BLaER1 (cell line): Measurements from ENCODE around the gene MYB.

ENCODE experiments used
- H3K27ac ChIP-seq: shearing (Covaris generic); formaldehyde crosslinking; 2 replicates; pipeline ENCODE4 v1.8.1; 2022
- H3K27me3 ChIP-seq: shearing (Covaris generic); formaldehyde crosslinking; 2 replicates; pipeline ENCODE4 v1.8.1; 2022
- H3K36me3 ChIP-seq: shearing (Covaris generic); formaldehyde crosslinking; 2 replicates; pipeline ENCODE4 v1.8.1; 2022
- H3K4me1 ChIP-seq: shearing (Covaris generic); formaldehyde crosslinking; 2 replicates; pipeline ENCODE4 v1.8.1; 2022
- H3K4me2 ChIP-seq: shearing (Covaris generic); formaldehyde crosslinking; 2 replicates; pipeline ENCODE4 v1.8.1; 2022
- H3K4me3 ChIP-seq: shearing (Covaris generic); formaldehyde crosslinking; 2 replicates; pipeline ENCODE4 v1.8.1; 2022
- H3K9ac ChIP-seq: shearing (Covaris generic); formaldehyde crosslinking; 2 replicates; pipeline ENCODE4 v1.8.1; 2022
- H3K9me3 ChIP-seq: shearing (Covaris generic); formaldehyde crosslinking; 2 replicates; pipeline ENCODE4 v1.8.1; 2022
- H4K20me1 ChIP-seq: shearing (Covaris generic); formaldehyde crosslinking; 2 replicates; pipeline ENCODE4 v1.8.1; 2022
- Cebpa-rat ChIP-seq: shearing (Covaris generic); IDR thresholded peaks from 2 replicates; pipeline ENCODE4 v1.8.1; 2022

The MYB gene

DNA sequence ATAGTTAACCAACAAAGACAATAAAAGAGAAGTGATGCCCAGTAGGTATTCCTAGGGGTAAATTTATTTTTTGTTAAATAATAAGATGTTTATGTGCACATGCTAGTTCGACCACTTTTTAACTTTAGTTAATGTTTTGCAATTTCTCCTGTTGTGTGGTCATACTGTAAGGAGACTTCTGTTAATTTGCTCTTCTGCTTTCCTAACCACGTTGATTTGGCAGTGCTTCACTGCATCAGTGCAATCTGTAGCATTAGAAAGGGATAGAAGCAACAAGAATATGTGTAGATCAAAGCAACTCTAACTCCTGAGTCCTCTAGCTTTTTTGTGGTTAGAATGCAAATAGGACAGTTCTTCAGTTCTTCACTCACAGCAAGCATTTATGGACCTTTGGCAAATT, 13.9 kb downstream of the MYB start:
- H4K20me1 ChIP-seq = peaks cover 100% of the 10 kb centered on the region
- no peaks in the 10 kb centered on the region for H3K9me3 ChIP-seq
- H3K9ac ChIP-seq = no peak overlapping the region
- no peak for TF ChIP-seq Cebpa-rat
- no peak overlapping the region for H3K27ac ChIP-seq
- no peak overlapping the region for H3K4me3 ChIP-seq
- H3K27me3 ChIP-seq = no peaks in the 10 kb centered on the region
- H3K4me2 ChIP-seq = no peak overlapping the region
- peaks cover 62% of the 10 kb centered on the region for H3K4me1 ChIP-seq
- peaks cover 100% of the 10 kb centered on the region for H3K36me3 ChIP-seq

DNA sequence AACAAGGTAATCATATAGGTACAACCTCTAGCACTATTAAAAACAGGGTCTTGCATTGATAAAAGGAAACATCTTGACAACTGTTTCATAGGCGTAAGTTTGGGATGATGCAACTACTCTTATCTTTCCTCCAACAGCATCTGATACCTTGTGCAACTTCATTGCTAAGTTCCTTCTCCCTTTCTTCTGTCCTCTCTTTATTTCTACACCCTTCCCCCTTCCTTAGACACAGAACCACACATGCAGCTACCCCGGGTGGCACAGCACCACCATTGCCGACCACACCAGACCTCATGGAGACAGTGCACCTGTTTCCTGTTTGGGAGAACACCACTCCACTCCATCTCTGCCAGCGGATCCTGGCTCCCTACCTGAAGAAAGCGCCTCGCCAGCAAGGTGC, 14.4 kb downstream of the MYB start:
- TF ChIP-seq Cebpa-rat = no peak
- H3K9ac ChIP-seq = no peak overlapping the region
- peaks cover 100% of the 10 kb centered on the region for H3K36me3 ChIP-seq
- H3K4me1 ChIP-seq = peaks cover 57% of the 10 kb centered on the region
- H3K4me3 ChIP-seq = no peak overlapping the region
- no peaks in the 10 kb centered on the region for H3K9me3 ChIP-seq
- H3K4me2 ChIP-seq = no peak overlapping the region
- no peak overlapping the region for H3K27ac ChIP-seq
- H4K20me1 ChIP-seq = peaks cover 100% of the 10 kb centered on the region
- H3K27me3 ChIP-seq = no peaks in the 10 kb centered on the region

DNA sequence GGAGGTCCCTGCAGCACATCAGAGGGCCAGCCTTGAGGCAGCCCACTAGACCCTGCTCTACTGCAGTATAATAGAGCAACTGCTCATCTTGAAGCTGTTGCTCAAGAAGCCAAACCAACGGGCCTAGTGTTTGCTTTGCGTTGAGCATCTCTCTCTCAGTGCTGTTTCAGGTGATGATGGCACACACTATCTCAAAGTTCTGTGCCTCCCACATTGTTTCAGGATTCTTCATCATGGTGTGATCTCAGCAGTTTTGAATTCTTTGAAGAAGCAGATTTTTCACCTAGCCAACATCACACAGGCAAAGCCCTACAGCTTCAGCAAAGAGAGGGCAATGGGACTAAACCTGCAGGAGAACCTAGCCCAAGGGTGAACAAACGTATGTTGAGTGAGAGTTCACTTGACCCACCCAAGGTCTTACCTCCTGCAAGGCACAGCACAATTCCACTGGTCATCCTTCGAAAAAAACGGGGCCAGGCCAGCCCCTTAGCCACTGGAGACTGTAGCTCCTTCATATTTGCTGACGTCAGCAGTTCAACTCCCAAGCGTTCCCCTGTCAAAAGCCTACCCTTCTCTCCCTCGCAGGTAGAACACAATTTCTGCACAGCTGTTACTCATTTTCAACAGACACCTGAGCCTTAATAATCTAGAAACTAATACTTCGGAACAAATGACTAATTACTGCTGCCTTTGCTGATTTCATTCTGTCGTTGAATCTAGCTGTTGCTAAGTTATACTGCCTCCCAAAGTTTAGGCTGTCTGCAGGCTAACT, 15.8 kb downstream of the MYB start:
- Histone ChIP-seq H4K20me1 (peaks cover 100% of the 10 kb centered on the region), H3K9me3 (no peaks in the 10 kb centered on the region), H3K36me3 (peaks cover 100% of the 10 kb centered on the region), H3K4me2 (no peak overlapping the region), H3K27ac (no peak overlapping the region), H3K27me3 (no peaks in the 10 kb centered on the region), H3K9ac (no peak overlapping the region), H3K4me3 (no peak overlapping the region), H3K4me1 (peaks cover 43% of the 10 kb centered on the region)
- TF ChIP-seq Cebpa-rat = no peak

DNA sequence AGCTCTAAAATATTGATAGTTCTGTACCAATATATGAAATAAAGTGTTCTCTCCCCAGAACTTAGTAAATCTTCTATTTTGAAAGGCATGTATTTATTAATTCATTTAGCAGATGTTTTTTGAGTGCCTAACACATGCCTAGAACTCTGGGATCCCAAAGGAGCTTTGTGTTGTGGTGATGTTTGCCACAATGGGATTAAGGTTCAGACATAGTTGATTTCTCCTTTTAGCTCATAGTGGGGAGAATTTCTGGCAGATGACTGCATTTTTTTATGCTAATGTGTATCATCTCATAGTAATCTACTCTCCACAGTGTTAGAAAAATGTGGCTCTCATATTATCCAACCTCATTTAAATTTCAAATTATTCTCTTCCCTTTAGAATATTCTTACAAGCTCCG, 21.7 kb downstream of the MYB start:
- no peak for TF ChIP-seq Cebpa-rat
- Histone ChIP-seq H3K36me3 (peaks cover 97% of the 10 kb centered on the region), H3K27me3 (no peaks in the 10 kb centered on the region), H3K27ac (no peak overlapping the region), H3K4me2 (no peak overlapping the region), H3K4me3 (no peak overlapping the region), H3K9ac (no peak overlapping the region), H3K4me1 (no peaks in the 10 kb centered on the region; the same call in 1 of the 2 replicates), H4K20me1 (peaks cover 100% of the 10 kb centered on the region), H3K9me3 (no peaks in the 10 kb centered on the region)

DNA sequence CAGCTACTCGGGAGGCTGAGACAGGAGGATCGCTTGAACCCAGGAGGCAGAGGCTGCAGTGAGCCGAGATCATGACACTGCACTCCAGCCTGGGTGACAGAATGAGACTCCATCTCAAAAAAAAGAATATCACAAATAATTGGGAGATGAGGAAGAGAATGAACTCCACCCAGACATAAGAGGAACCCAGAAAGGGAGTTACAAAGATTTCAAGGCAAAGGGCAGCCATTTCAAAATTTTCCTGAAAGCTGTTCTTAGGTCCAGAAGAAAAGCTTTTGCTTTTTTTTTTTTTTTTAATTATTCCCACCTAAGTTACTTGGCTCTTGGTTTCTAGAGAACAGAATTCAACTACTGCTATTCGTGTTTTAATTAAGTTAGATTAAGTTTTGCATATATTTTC, 23.8 kb downstream of the MYB start:
- peaks cover 100% of the 10 kb centered on the region for H4K20me1 ChIP-seq
- H3K9ac ChIP-seq = no peak overlapping the region
- TF ChIP-seq Cebpa-rat = no peak
- no peak overlapping the region for H3K4me3 ChIP-seq
- no peak overlapping the region for H3K4me2 ChIP-seq
- H3K27ac ChIP-seq = no peak overlapping the region
- H3K4me1 ChIP-seq = peaks cover 4% of the 10 kb centered on the region; the same call in 1 of the 2 replicates
- H3K9me3 ChIP-seq = no peaks in the 10 kb centered on the region
- no peaks in the 10 kb centered on the region for H3K27me3 ChIP-seq
- peaks cover 97% of the 10 kb centered on the region for H3K36me3 ChIP-seq

DNA sequence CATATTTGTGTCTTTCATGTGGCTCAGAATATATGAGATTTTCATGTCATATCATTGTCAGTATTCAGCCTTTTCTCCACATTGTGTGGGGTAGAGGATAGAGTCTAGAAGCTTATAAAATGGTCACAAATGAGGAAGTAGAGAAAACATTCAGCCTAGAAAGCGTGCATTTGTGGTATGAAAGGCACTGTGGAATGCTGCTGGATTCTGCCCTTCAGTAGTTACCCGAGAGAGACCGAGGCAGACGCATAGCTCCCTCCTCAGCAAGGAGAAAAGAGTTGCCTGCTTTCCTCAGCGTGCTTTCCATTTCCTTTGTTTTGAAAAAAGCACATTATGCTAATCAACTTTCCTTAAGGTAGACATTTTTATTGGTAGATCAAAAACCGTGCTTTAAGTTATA, 28.7 kb downstream of the MYB start:
- Histone ChIP-seq H3K27ac (no peak overlapping the region), H3K9ac (no peak overlapping the region), H3K4me1 (peaks cover 4% of the 10 kb centered on the region; the same call in 1 of the 2 replicates), H3K27me3 (no peaks in the 10 kb centered on the region), H3K9me3 (no peaks in the 10 kb centered on the region), H3K36me3 (peaks cover 97% of the 10 kb centered on the region), H4K20me1 (peaks cover 100% of the 10 kb centered on the region), H3K4me2 (no peak overlapping the region), H3K4me3 (no peak overlapping the region)
- TF ChIP-seq Cebpa-rat = no peak

DNA sequence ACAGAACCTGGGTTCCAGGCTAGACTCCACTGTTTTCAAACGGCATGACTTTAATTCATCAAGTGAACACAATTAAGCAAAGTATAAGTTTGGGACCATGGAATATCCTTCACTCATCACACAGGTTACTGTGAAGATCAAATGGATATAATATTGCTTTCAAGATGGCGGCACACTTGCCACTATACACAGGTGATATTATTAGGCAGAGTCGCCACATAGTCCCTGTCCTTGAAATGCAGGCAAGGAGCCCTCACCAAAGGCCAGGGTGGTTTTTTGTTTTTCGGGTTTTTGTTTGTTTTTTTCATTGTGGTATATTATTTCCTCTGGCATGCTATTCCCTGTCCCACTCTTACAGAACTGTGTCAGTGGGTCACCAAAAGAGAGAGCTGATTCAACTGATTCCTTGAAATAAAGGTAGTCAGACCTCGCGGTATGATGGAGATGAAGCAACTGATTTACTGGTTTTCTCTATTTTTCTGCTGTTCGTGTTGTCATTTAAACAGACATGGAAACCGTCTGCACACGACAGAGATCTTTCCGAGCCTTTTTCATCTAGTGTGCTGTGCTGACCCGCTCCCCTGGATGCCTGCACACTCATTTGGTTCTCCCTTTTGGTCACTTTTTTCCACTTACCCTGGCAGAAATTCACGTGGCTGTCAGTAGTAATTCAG, 29.7 kb downstream of the MYB start:
- Histone ChIP-seq H3K4me1 (peaks cover 4% of the 10 kb centered on the region; the same call in 1 of the 2 replicates), H3K4me2 (no peak overlapping the region), H3K36me3 (peaks cover 97% of the 10 kb centered on the region), H3K27me3 (no peaks in the 10 kb centered on the region), H3K9ac (no peak overlapping the region), H3K9me3 (no peaks in the 10 kb centered on the region), H3K27ac (no peak overlapping the region), H4K20me1 (peaks cover 100% of the 10 kb centered on the region), H3K4me3 (no peak overlapping the region)
- TF ChIP-seq Cebpa-rat = no peak

DNA sequence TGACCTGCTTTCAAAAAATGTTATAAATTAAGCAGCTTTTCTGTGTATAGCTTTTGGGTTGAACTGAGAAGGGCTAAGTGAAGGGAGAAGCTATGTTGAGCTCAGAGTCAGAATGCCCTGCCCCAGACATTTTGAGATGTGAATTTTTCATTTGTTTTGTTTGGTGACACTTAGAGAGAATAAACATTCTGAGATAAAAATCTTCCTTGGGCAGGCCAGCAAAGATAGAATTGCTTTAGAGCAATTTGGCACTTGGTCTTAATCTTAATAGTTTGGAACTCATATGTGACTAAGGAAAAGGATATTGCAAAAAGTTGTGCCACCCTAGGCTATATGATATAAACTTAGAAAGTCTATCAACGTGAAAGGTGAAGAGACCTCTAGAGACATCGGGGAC, 30.2 kb downstream of the MYB start:
- Histone ChIP-seq H3K9me3 (no peaks in the 10 kb centered on the region), H3K27me3 (no peaks in the 10 kb centered on the region), H3K4me3 (no peak overlapping the region), H3K9ac (no peak overlapping the region), H3K27ac (no peak overlapping the region), H4K20me1 (peaks cover 100% of the 10 kb centered on the region), H3K36me3 (peaks cover 97% of the 10 kb centered on the region), H3K4me2 (no peak overlapping the region), H3K4me1 (peaks cover 4% of the 10 kb centered on the region; the same call in 1 of the 2 replicates)
- TF ChIP-seq Cebpa-rat = no peak

DNA sequence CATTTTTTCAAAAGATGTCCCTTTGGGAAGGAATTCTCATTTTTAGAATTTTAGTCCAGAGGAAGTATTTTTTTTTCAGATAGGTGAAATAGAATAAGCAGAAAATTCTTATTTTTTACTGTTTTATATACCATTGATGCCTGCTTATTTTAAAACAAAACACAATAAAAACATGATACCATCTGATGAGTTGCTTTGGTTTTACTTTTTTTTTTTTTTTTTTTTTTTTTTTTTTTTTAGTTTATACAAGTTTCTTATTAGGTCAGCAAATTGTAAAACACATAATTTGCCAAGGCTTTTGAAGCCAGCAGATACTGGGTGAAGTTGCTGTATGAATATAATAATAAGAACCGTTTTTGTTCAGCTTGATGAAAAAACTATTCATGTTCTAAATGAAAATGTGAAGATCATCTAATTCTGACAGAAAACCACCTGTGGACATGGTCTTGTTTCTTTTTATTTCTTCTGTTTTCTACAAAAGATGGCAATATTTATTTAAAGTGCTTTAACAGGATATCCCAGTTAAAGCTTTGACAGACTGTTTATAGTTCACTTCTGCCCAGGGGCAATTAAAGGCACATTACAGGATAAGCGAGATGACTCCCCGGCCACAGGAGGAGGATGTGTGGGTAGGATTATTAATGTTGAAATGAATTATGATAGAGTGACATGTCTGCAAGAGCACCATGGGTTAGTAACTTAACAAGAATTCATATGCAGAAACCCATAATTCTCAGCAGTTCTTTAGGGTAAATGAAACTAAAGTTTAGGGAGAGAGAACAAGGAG, 31.1 kb downstream of the MYB start:
- H3K4me3 ChIP-seq = no peak overlapping the region
- no peaks in the 10 kb centered on the region for H3K27me3 ChIP-seq
- H3K9me3 ChIP-seq = no peaks in the 10 kb centered on the region
- no peak for TF ChIP-seq Cebpa-rat
- H4K20me1 ChIP-seq = peaks cover 100% of the 10 kb centered on the region
- H3K27ac ChIP-seq = no peak overlapping the region
- peaks cover 4% of the 10 kb centered on the region; the same call in 1 of the 2 replicates for H3K4me1 ChIP-seq
- no peak overlapping the region for H3K4me2 ChIP-seq
- peaks cover 100% of the 10 kb centered on the region for H3K36me3 ChIP-seq
- no peak overlapping the region for H3K9ac ChIP-seq
